HG03439 (cell line): ENCODE results near the gene IPO4.

Source experiments
- ATAC-seq: cut with Tn5 transposase; IDR thresholded peaks from one replicate; pipeline ENCODE4 v1.9.1; 2021; ENCODE audit warnings: mild to moderate bottlenecking, moderate library complexity; ENCODE audit not compliant: unreplicated experiment

Gene IPO4

GRCh38 chr14:24177041-24177825, 11.4 kb downstream of the IPO4 start:
- ATAC-seq = no peak

GRCh38 chr14:24176599-24176998, 12.0 kb downstream of the IPO4 start:
- no peak for ATAC-seq

- no peak for ATAC-seq
Observed at GRCh38 chr14:24172871-24173281, 15.7 kb downstream of the IPO4 start.

GRCh38 chr14:24172261-24172860, 16.3 kb downstream of the IPO4 start:
- no peak for ATAC-seq

GRCh38 chr14:24171422-24172260, 17.0 kb downstream of the IPO4 start, which contains the start of gene REC8:
TSS of gene REC8 (plus strand) at chr14:24172080. CDS start at chr14:24172553, 473 bp downstream.
- ATAC-seq = peak; percentile 63

GRCh38 chr14:24167469-24168114, 21.0 kb downstream of the IPO4 start:
- no peak for ATAC-seq

- ATAC-seq = no peak
Observed at GRCh38 chr14:24165785-24166184, 22.8 kb downstream of the IPO4 start.

GRCh38 chr14:24164518-24164991, 24.1 kb downstream of the IPO4 start:
- ATAC-seq = no peak

GRCh38 chr14:24162093-24162492, 26.5 kb downstream of the IPO4 start:
- ATAC-seq = no peak

- peak; percentile 72 for ATAC-seq
Observed at GRCh38 chr14:24160850-24161804, 27.5 kb downstream of the IPO4 start, which contains the start of gene IRF9. TSS of gene IRF9 (plus strand) at chr14:24161265. CDS start at chr14:24162145, 880 bp downstream.

GRCh38 chr14:24160499-24160849, 28.1 kb downstream of the IPO4 start:
- no peak for ATAC-seq

GRCh38 chr14:24159777-24160498, 28.7 kb downstream of the IPO4 start:
- no peak for ATAC-seq

- no peak for ATAC-seq
Observed at GRCh38 chr14:24157331-24157730, 31.3 kb downstream of the IPO4 start.

GRCh38 chr14:24156840-24157239, 31.8 kb downstream of the IPO4 start:
- no peak for ATAC-seq

GRCh38 chr14:24155100-24155499, 33.5 kb downstream of the IPO4 start:
- ATAC-seq = no peak

GRCh38 chr14:24151404-24152080, 37.1 kb downstream of the IPO4 start:
- ATAC-seq = no peak

- ATAC-seq = no peak
Observed at GRCh38 chr14:24150993-24151392, 37.6 kb downstream of the IPO4 start.

GRCh38 chr14:24150567-24150966, 38.0 kb downstream of the IPO4 start:
- no peak for ATAC-seq
